AG04449 (cell line): ENCODE measurements around the gene JAK1.

ENCODE experiments used
- CTCF ChIA-PET: fragments of 350-600 bp; formaldehyde crosslinking; extraction: SDS; loops from one replicate; lab custom pipeline; 2021; ENCODE audit warnings: antibody characterized with exemption; lab: Yijun Ruan, JAX
- POLR2A ChIA-PET: fragments of 400-600, 350-600 bp; formaldehyde crosslinking; extraction: SDS; loops from one replicate; lab custom pipeline; 2020; ENCODE audit warnings: antibody characterized with exemption, inconsistent platforms; lab: Yijun Ruan, JAX
- DNase-seq: peaks from one replicate; pipeline ENCODE4 v3.0.0-alpha.2; 2010; ENCODE audit warnings: low read depth, low spot score
- H3K4me3 ChIP-seq: 2 replicates; pipeline ENCODE4 v1.5.1; 2011; ENCODE audit warnings: low read depth, mild to moderate bottlenecking, control low read depth, low read length
- TF ChIP-seq, protein P1 (sequence below): IDR thresholded peaks from one replicate; pipeline ENCODE4 v1.5.1; 2011; ENCODE audit warnings: mild to moderate bottlenecking, moderate library complexity, low read length, control low read depth, inconsistent platforms; ENCODE audit not compliant: insufficient read depth; ENCODE audit errors: missing control alignments

JAK1 gene

DNA sequence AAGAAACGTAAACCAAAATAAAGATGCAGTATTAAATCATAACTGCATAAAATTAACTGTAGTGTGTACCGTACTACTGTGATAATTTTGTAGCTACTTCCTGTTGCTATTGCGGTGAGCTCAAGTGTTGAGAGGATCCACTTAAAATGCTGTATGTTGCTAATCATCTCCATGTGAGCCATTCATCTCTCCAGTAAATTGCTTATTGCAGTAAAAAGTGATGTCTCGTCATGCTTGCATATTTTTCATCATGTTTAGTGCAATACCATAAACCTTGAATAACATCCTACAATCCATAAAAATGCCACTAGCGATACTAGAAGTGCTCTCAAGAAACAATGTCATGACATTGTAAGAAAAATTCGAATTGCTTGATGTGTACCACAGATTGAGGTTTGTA lies 155.2 kb downstream of the JAK1 start:
- POLR2A ChIA-PET, result no interaction called here
- TF ChIP-seq, protein P1, sequence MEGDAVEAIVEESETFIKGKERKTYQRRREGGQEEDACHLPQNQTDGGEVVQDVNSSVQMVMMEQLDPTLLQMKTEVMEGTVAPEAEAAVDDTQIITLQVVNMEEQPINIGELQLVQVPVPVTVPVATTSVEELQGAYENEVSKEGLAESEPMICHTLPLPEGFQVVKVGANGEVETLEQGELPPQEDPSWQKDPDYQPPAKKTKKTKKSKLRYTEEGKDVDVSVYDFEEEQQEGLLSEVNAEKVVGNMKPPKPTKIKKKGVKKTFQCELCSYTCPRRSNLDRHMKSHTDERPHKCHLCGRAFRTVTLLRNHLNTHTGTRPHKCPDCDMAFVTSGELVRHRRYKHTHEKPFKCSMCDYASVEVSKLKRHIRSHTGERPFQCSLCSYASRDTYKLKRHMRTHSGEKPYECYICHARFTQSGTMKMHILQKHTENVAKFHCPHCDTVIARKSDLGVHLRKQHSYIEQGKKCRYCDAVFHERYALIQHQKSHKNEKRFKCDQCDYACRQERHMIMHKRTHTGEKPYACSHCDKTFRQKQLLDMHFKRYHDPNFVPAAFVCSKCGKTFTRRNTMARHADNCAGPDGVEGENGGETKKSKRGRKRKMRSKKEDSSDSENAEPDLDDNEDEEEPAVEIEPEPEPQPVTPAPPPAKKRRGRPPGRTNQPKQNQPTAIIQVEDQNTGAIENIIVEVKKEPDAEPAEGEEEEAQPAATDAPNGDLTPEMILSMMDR, result no peak
- no peak overlapping the region for H3K4me3 ChIP-seq
- no peak for DNase-seq
- CTCF ChIA-PET, result no interaction called here

DNA sequence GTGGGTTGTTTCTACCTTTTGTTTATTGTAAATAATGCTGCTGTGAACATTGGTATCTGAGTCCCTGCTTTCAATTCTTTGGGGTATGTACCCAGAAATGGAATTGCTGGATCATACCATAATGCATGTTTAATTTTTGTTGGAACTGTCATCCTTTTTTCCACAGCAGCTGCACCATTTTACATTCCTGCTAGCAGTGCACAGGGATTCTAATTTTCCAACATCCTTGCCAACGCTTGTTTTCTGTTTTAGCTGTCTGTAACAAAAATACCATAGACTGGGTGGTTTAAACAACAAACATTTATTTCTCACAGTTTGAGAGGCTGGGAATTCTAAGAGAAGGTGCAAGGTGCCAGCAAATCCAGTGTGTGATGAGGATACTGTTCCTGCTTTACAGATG lies 156.3 kb downstream of the JAK1 start:
- POLR2A ChIA-PET, result no interaction called here
- DNase-seq, result no peak
- H3K4me3 ChIP-seq, result no peak overlapping the region
- TF ChIP-seq, protein P1, result no peak
- CTCF ChIA-PET, result no interaction called here

DNA sequence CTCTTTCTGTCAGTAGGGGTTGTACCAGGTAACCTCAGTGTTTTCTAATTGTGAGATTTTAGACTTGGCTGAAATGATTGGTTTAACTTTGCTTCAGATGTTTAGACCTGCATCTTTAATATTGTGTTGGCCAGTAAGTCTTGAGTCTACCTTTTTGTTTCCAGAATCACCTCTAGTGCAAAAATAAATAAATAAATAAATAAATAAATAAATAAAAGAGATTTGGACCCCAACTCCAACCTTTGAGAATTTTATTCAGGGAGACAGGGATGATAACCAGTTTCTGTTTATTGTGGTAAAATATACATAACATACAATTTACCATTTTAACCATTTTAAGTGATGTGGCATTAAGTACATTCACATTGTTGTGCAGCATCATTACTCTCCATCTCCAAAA lies 157.0 kb downstream of the JAK1 start:
- TF ChIP-seq, protein P1, result no peak
- H3K4me3 ChIP-seq, result no peak overlapping the region
- ChIA-PET CTCF (no interaction called here), POLR2A (no interaction called here)
- no peak for DNase-seq

DNA sequence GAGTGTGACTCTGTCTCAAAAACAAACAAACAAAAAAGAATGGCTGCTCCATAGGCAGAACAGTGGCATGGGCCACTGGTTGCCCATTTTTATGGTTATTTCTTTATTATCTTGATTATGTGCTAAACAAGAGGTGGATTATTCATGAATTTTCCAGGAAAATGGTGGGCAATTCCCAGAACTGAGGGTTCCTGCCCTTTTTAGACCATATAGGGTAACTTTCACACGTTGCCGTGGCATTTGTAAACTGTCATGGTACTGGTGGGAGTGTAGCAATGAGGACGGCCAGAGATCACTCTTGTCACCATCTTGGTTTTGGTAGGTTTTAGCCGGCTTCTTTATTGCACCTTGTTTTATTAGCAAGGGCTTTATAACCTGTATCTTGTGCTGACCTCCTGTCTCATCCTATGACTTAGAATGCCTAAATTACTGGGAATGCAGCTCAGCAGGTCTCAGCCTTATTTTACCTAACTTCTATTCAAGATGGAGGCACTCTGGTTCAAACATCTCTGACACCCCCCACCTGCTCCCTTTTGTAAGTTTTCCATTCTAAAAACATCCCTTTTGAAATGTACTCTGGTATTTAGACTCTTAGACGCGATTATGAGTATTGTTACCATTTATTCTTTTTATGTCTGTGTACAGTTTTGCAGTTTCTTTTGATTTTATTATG lies 164.4 kb downstream of the JAK1 start:
- TF ChIP-seq, protein P1, result no peak

DNA sequence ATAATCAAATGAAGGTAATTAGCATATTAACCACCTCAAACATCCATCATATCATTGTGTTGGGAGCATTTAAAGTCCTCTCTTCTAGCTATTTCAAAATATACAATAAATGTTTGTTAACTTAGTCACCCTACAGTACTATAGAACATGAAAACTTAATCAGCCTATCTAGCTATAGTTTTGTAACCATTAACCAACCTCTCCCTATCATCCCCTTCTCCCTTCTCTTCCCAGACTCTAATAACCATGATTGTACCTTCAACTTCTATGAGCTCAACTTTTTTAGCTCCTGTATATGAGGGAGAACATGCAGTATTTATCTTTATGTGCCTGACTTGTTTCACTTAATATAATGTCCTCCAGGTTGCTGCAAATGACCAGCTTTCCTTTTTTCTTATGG lies 167.5 kb downstream of the JAK1 start:
- DNase-seq, result no peak
- H3K4me3 ChIP-seq, result no peak overlapping the region
- TF ChIP-seq, protein P1, result no peak
- ChIA-PET CTCF (no interaction called here), POLR2A (no interaction called here)

More for the DNA sequence above, 164.4 kb downstream of the JAK1 start:
- no peak overlapping the region for H3K4me3 ChIP-seq
- no peak for DNase-seq
- ChIA-PET CTCF (interaction anchor here (4.5 kb wide), 1 partner anchor 22 kb away, joined by 20 read pairs; no protein-coding TSS in a partner anchor), POLR2A (no interaction called here)

DNA sequence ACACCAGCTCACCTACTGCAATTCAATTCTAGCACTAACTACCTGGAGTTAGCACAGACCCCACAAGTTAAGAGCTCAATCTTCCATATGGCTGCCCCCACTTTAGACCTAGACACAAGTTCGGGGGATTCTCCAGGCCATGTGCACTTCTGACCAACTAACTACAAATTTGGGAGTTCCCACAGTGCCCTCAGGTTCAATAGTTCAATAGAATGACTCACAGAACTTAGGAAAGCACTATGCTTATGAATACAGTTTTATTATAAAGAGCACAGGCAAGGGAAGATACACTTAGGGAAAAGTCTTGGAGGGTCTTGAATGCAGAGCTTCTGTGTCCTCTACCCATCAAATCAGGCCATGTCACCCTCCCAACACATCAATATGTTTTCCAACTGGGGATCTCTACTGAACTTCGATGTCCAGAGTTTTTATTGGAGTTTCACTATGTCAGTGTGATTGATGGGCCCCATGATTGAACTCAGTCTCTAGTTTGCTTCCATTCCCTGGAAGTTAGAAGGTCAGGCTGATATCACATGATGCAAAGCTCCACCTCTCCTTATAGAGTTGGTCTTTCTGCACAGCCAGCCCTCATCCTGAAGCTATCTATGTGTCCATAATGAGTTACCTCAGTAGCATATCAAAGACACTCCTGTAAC lies 175.4 kb downstream of the JAK1 start:
- no peak for DNase-seq
- H3K4me3 ChIP-seq, result no peak overlapping the region
- CTCF ChIA-PET, result no interaction called here
- TF ChIP-seq, protein P1, result no peak
- POLR2A ChIA-PET, result no interaction called here
